Nephron progenitor cell (in vitro differentiated cells): Measurements from ENCODE around the gene PHF10.

ENCODE experiments used
- DNase-seq: peaks from one replicate; pipeline ENCODE4 v3.0.0; 2021
- H3K27ac Mint-ChIP-seq: 2 replicates; pipeline ENCODE4 v1.8.0; 2021; ENCODE audit warnings: mild to moderate bottlenecking, moderate library complexity, mixed read lengths
- H3K27me3 Mint-ChIP-seq: 2 replicates; pipeline ENCODE4 v1.8.0; 2021; ENCODE audit warnings: mild to moderate bottlenecking, low read depth, mixed read lengths; ENCODE audit not compliant: poor library complexity
- H3K36me3 Mint-ChIP-seq: 2 replicates; pipeline ENCODE4 v1.8.0; 2021; ENCODE audit warnings: low read depth, mixed read lengths
- H3K4me1 Mint-ChIP-seq: 2 replicates; pipeline ENCODE4 v1.8.0; 2021; ENCODE audit warnings: mixed read lengths
- H3K4me3 Mint-ChIP-seq: 2 replicates; pipeline ENCODE4 v1.8.0; 2021; ENCODE audit warnings: mild to moderate bottlenecking, moderate library complexity, mixed read lengths
- H3K9me3 Mint-ChIP-seq: 2 replicates; pipeline ENCODE4 v1.8.0; 2021; ENCODE audit warnings: mild to moderate bottlenecking, moderate library complexity, mixed read lengths
- TF ChIP-seq, protein P1 (sequence below): fragments of 200-600 bp; sonication (generic); IDR thresholded peaks from 2 replicates; pipeline ENCODE4 v1.5.0; 2021; ENCODE audit warnings: antibody characterized with exemption

Gene PHF10

DNA sequence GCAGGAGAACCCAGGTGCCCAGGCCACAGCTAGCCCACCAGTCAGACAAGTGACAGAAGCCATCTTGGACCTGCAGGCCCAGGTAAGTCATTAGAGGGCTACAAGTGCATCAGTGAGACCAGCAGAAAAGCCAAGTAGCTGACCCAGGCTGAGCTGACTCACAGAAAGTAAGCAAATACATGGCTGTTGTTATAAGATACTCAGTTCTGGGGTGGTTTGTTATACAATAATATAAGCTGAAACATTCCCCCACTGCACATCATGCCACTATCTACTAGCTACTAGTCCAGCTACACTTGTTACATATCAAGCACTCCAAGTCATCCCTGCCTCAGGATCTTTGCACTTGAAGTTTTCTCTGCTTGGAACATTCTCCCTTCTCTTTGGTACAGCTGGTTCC is 17.0 kb upstream of the PHF10 start:
- peaks cover 6% of the 10 kb centered on the region for H3K27me3 Mint-ChIP-seq
- no peak overlapping the region for H3K27ac Mint-ChIP-seq
- H3K9me3 Mint-ChIP-seq, result peaks cover 18% of the 10 kb centered on the region
- peaks cover 4% of the 10 kb centered on the region for H3K36me3 Mint-ChIP-seq
- TF ChIP-seq, protein P1, sequence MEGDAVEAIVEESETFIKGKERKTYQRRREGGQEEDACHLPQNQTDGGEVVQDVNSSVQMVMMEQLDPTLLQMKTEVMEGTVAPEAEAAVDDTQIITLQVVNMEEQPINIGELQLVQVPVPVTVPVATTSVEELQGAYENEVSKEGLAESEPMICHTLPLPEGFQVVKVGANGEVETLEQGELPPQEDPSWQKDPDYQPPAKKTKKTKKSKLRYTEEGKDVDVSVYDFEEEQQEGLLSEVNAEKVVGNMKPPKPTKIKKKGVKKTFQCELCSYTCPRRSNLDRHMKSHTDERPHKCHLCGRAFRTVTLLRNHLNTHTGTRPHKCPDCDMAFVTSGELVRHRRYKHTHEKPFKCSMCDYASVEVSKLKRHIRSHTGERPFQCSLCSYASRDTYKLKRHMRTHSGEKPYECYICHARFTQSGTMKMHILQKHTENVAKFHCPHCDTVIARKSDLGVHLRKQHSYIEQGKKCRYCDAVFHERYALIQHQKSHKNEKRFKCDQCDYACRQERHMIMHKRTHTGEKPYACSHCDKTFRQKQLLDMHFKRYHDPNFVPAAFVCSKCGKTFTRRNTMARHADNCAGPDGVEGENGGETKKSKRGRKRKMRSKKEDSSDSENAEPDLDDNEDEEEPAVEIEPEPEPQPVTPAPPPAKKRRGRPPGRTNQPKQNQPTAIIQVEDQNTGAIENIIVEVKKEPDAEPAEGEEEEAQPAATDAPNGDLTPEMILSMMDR, result no peak
- no peak overlapping the region for H3K4me3 Mint-ChIP-seq
- no peak for DNase-seq
- H3K4me1 Mint-ChIP-seq, result peaks cover 10% of the 10 kb centered on the region

DNA sequence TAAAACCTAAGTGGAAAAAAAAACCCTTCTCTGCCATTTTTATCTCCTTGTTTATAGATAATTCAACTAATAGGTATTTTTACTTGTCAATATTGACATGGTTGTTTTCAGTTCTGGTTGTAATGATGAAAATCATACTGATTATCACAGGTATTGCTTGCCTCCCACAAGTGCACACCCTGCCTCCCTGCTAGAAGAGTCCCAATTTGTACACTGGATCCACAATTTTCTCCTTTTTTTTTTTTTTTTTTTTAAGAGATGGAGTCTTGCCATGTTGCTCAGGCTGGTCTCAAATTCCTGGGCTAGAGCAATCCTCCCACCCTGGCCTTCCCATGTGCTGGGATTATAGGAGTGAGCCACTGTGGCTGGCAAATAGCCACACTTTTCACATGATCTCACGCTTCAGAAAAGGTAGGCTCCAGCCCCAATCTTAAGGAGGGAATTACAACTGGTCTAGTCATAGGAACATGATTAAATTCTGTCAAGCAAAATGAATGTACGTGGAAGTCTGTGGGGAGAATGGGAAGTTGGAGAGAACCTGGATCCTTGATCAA is 14.8 kb upstream of the PHF10 start:
- no peak for DNase-seq

DNA sequence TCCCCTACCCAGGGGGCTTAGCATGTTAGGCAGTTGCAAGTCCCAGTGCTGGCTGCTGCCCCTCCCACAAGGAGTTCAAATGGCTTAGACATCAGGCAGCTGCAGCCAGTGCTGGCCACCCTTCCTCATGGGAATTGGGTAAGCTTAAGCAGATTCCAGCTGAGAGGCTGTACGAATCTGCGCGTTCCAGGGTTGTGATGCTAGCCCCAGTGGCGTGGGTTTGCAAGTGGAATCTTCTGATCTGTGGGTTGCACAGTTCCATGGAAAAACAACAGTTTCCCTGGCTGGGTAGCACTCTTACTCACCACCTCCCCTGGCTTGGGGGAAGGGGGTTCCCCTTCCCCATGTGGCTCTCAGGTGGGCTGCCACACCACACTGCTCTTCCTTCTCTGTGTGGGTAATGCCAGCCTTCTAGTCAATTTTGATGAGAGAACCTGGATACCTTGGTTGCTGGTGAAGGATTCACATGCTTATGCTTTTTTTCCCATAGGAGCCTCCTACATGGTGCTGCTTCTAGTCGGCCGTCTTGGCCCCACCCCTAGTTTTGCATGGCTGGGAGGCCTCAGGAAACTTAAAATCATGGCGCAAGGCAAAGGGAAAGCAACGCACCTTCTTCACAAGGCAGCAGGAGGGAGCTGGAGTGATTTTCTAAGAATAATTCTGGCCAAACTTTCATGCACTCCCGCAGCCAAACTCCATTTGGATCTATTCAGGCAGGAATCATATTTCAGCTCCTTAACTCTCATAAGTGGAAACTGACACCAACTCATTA is 14.1 kb upstream of the PHF10 start:
- Mint-ChIP-seq H3K27ac (no peak overlapping the region), H3K4me1 (peaks cover 10% of the 10 kb centered on the region), H3K4me3 (no peak overlapping the region), H3K9me3 (peaks cover 24% of the 10 kb centered on the region), H3K27me3 (peaks cover 18% of the 10 kb centered on the region), H3K36me3 (no peaks in the 10 kb centered on the region)
- DNase-seq, result peak; percentile 3
- TF ChIP-seq, protein P1, result no peak

More for the DNA sequence above, 14.8 kb upstream of the PHF10 start:
- Mint-ChIP-seq H3K4me3 (no peak overlapping the region), H3K27me3 (peaks cover 18% of the 10 kb centered on the region), H3K9me3 (peaks cover 19% of the 10 kb centered on the region), H3K4me1 (peaks cover 10% of the 10 kb centered on the region), H3K27ac (no peak overlapping the region), H3K36me3 (no peaks in the 10 kb centered on the region)
- TF ChIP-seq, protein P1, result no peak

DNA sequence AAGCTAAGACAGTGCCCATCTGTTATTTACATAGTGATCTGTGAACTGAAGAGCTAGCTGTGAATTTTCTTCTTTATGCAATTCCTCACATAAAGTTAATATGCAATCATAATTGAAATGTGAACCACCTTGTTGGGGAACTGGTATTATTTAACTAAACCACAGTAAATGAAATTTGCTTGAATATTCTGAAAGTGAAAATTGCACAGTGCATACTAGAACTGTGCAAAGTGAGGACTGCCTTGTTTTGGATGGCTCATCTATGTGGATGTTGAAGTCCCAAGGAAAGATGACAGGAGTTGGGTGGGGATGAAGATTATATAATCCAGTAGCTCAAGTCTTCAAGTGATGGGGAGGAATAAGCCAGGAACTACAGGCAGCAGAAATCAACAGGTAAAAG is 5.7 kb upstream of the PHF10 start:
- H3K27ac Mint-ChIP-seq, result no peak overlapping the region
- peaks cover 24% of the 10 kb centered on the region for H3K9me3 Mint-ChIP-seq
- no peak for DNase-seq
- H3K4me3 Mint-ChIP-seq, result no peak overlapping the region
- peaks cover 31% of the 10 kb centered on the region for H3K4me1 Mint-ChIP-seq
- peaks cover 6% of the 10 kb centered on the region for H3K27me3 Mint-ChIP-seq
- TF ChIP-seq, protein P1, result no peak
- peaks cover 5% of the 10 kb centered on the region for H3K36me3 Mint-ChIP-seq

DNA sequence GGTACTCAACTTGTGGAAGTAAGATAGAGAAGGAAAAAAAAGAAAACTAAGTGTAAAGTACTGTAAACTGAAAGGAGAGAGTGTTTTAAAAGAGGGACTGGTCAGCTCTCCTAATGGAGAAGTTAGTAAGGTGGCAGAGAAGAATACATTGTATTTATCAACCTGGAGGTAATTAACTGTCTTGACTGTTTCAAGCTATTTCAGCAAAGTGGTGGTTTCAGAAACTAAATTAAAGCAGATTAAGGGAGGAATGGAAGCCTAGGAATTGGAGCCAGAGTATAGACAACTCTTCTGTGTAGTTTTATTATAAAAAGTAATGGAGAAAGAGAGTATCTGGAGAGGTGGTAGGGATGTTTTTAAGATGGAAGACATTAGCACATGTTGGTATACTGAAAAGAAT is 2.7 kb upstream of the PHF10 start:
- Mint-ChIP-seq H3K4me3 (peak overlapping the region; percentile 34), H3K36me3 (peaks cover 5% of the 10 kb centered on the region), H3K27ac (no peak overlapping the region), H3K4me1 (peaks cover 45% of the 10 kb centered on the region), H3K9me3 (no peaks in the 10 kb centered on the region), H3K27me3 (peaks cover 3% of the 10 kb centered on the region)
- TF ChIP-seq, protein P1, result no peak
- DNase-seq, result no peak

DNA sequence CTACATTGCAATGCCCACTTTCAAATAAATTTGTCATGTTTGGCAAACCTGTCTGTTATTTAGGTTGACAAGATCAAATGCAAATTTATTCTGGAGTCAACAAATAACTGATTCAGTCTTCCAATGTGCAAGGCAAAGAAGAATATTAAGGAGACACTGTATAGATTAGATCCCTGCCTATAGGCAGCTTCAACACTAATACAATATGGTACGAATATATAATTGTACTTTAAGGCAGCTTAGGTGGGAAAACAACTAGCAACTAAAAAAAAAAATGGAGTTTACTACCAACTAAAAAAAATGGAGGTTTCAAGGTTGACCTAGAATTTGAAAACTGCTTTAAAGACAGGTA is 1.7 kb upstream of the PHF10 start:
- H3K4me1 Mint-ChIP-seq, result peaks cover 54% of the 10 kb centered on the region
- no peaks in the 10 kb centered on the region for H3K9me3 Mint-ChIP-seq
- H3K36me3 Mint-ChIP-seq, result peaks cover 5% of the 10 kb centered on the region
- DNase-seq, result no peak
- peak overlapping the region; percentile 81 for H3K4me3 Mint-ChIP-seq
- H3K27me3 Mint-ChIP-seq, result peaks cover 3% of the 10 kb centered on the region
- TF ChIP-seq, protein P1, result no peak
- peak overlapping the region; percentile 93 for H3K27ac Mint-ChIP-seq
